22Rv1 (cell line): Measurements from ENCODE around the gene RIMS4.

Experiments
- H3K27ac ChIP-seq: fragments of 450-650 bp; 2 replicates; pipeline ENCODE4 v1.5.1; 2017
- CTCF ChIP-seq: fragments of 450-650 bp; IDR thresholded peaks from 2 replicates; pipeline ENCODE4 v1.5.1; 2017; ENCODE audit warnings: mild to moderate bottlenecking
- ZFX ChIP-seq: fragments of 450-650 bp; IDR thresholded peaks from 2 replicates; pipeline ENCODE4 v1.6.1; 2017; ENCODE audit warnings: antibody characterized with exemption, borderline replicate concordance

The RIMS4 gene

GRCh38 chr20:44723391-44723790 lies 87.0 kb downstream of the RIMS4 start:
- H3K27ac ChIP-seq = no peak overlapping the region
- TF ChIP-seq ZFX (no peak), CTCF (no peak)

GRCh38 chr20:44722990-44723389 lies 87.4 kb downstream of the RIMS4 start:
- no peak for TF ChIP-seq CTCF
- TF ChIP-seq ZFX = no peak
- no peak overlapping the region for H3K27ac ChIP-seq

GRCh38 chr20:44721785-44722054 lies 88.6 kb downstream of the RIMS4 start:
- H3K27ac ChIP-seq = no peak overlapping the region
- no peak for TF ChIP-seq CTCF
- no peak for TF ChIP-seq ZFX

GRCh38 chr20:44720997-44721784 lies 89.2 kb downstream of the RIMS4 start:
- H3K27ac ChIP-seq = no peak overlapping the region

GRCh38 chr20:44720621-44720996 lies 89.7 kb downstream of the RIMS4 start:
- no peak overlapping the region for H3K27ac ChIP-seq

More at GRCh38 chr20:44720997-44721784, 89.2 kb downstream of the RIMS4 start:
- TF ChIP-seq CTCF (no peak), ZFX (no peak)

GRCh38 chr20:44719841-44720240 lies 90.5 kb downstream of the RIMS4 start:
- no peak overlapping the region for H3K27ac ChIP-seq
- TF ChIP-seq ZFX (no peak), CTCF (no peak)

More at GRCh38 chr20:44720621-44720996, 89.7 kb downstream of the RIMS4 start:
- TF ChIP-seq CTCF (no peak), ZFX (no peak)

- TF ChIP-seq ZFX (no peak), CTCF (peak; percentile 42)
- H3K27ac ChIP-seq = no peak overlapping the region
These were observed 92.4 kb downstream of the RIMS4 start for GRCh38 chr20:44717986-44718385.
